CD4-positive, alpha-beta T cell treated with Interleukin-6 at 100 ng/mL for 8 hours (primary cell): ENCODE data around the gene PPM1H.
"Not testable (repeated sequence)": the region's sequence is repeated elsewhere in the genome, so short reads cannot be mapped to it uniquely, and the experiment has no call there.

Source experiments
- DNase-seq: peaks from one replicate; pipeline ENCODE4 v3.0.0-alpha.2; 2020; ENCODE audit warnings: mixed read lengths, low spot score

Gene PPM1H

GRCh38 chr12:62934799-62935674, at the start of gene PPM1H:
TSS of gene PPM1H (minus strand) at chr12:62935150. CDS start at chr12:62934736, 414 bp downstream.
- DNase-seq = no peak

- no peak for DNase-seq
Measured at GRCh38 chr12:62983594-62983993, 48.6 kb upstream of the PPM1H start.

GRCh38 chr12:62978768-62979167, 43.8 kb upstream of the PPM1H start:
- DNase-seq = no peak

GRCh38 chr12:62977883-62978282, 42.9 kb upstream of the PPM1H start:
- DNase-seq = no peak

- DNase-seq = no peak
Measured at GRCh38 chr12:62977418-62977817, 42.5 kb upstream of the PPM1H start.

- DNase-seq = no peak
Measured at GRCh38 chr12:62976110-62976662, 41.2 kb upstream of the PPM1H start.

GRCh38 chr12:62971769-62972525, 37.0 kb upstream of the PPM1H start:
- DNase-seq = no peak

- DNase-seq = no peak
Measured at GRCh38 chr12:62969695-62970094, 34.7 kb upstream of the PPM1H start.

- no peak for DNase-seq
Measured at GRCh38 chr12:62967701-62968100, 32.8 kb upstream of the PPM1H start.

- no peak for DNase-seq
Measured at GRCh38 chr12:62966990-62967506, 32.1 kb upstream of the PPM1H start.

- not testable (repeated sequence) for DNase-seq
Measured at GRCh38 chr12:62966446-62966989, 31.6 kb upstream of the PPM1H start.

GRCh38 chr12:62965700-62966099, 30.8 kb upstream of the PPM1H start:
- DNase-seq = not testable (repeated sequence)

- not testable (repeated sequence) for DNase-seq
Measured at GRCh38 chr12:62965242-62965641, 30.3 kb upstream of the PPM1H start.

GRCh38 chr12:62963486-62964041, 28.6 kb upstream of the PPM1H start:
- no peak for DNase-seq

- DNase-seq = no peak
Measured at GRCh38 chr12:62960324-62960723, 25.4 kb upstream of the PPM1H start.

- DNase-seq = no peak
Measured at GRCh38 chr12:62959745-62960144, 24.8 kb upstream of the PPM1H start.

- DNase-seq = no peak
Measured at GRCh38 chr12:62957233-62957953, 22.4 kb upstream of the PPM1H start.

- no peak for DNase-seq
Measured at GRCh38 chr12:62955678-62956077, 20.7 kb upstream of the PPM1H start.

GRCh38 chr12:62950317-62950716, 15.4 kb upstream of the PPM1H start:
- no peak for DNase-seq

- no peak for DNase-seq
Measured at GRCh38 chr12:62948123-62948522, 13.2 kb upstream of the PPM1H start.

- no peak for DNase-seq
Measured at GRCh38 chr12:62947364-62947763, 12.4 kb upstream of the PPM1H start.
